Activated CD4-positive, alpha-beta T cell treated with anti-CD3 and anti-CD28 coated beads, Interleukin-2, amount 10 ng/mL, durations not matched to agents 7 days and 5 days (primary cell): ENCODE data around the gene OR4N2. TPM values are rescaled to one million over a fixed set of nuclear protein-coding genes. Genes with fewer than 3 reads are reported as not detected.
"Not testable (repeated sequence)": the region's sequence is repeated elsewhere in the genome, so short reads cannot be mapped to it uniquely, and the experiment has no call there.

Experiments used
- CTCF ChIA-PET: fragments of 350-600 bp; sonication (Branson Sonifier 250); formaldehyde crosslinking; loops from one replicate; lab custom pipeline; 2021; ENCODE audit warnings: antibody characterized with exemption; lab: Charles Lee
- POLR2A ChIA-PET: fragments of 350-600 bp; sonication (Branson Sonifier 250); formaldehyde crosslinking; loops from one replicate; lab custom pipeline; 2021; ENCODE audit warnings: antibody characterized with exemption; lab: Charles Lee
- DNase-seq: peaks from one replicate; pipeline ENCODE4 v3.0.0-alpha.2; 2020
- H3K27ac Mint-ChIP-seq: one replicate; pipeline ENCODE4 v1.8.0; 2021; ENCODE audit warnings: mild to moderate bottlenecking, moderate library complexity, mixed read lengths
- H3K27me3 Mint-ChIP-seq: one replicate; pipeline ENCODE4 v1.8.0; 2021; ENCODE audit warnings: mixed read lengths
- H3K36me3 Mint-ChIP-seq: one replicate; pipeline ENCODE4 v1.8.0; 2021; ENCODE audit warnings: low read depth, mixed read lengths
- H3K4me1 Mint-ChIP-seq: one replicate; pipeline ENCODE4 v1.8.0; 2021; ENCODE audit warnings: mixed read lengths
- H3K4me3 Mint-ChIP-seq: one replicate; pipeline ENCODE4 v1.8.0; 2021; ENCODE audit warnings: mild to moderate bottlenecking, moderate library complexity, mixed read lengths
- H3K9me3 Mint-ChIP-seq: one replicate; pipeline ENCODE4 v1.8.0; 2021; ENCODE audit warnings: mixed read lengths
- total RNA-seq, 2 experiments: library from RNA; stranded (reverse); gene quantifications; one replicate each; pipeline ENCODE4 v1.2.3, GENCODE V29; 2021

Gene OR4N2, protein sequence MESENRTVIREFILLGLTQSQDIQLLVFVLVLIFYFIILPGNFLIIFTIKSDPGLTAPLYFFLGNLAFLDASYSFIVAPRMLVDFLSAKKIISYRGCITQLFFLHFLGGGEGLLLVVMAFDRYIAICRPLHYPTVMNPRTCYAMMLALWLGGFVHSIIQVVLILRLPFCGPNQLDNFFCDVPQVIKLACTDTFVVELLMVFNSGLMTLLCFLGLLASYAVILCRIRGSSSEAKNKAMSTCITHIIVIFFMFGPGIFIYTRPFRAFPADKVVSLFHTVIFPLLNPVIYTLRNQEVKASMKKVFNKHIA
- not detected for total RNA-seq

DNA sequence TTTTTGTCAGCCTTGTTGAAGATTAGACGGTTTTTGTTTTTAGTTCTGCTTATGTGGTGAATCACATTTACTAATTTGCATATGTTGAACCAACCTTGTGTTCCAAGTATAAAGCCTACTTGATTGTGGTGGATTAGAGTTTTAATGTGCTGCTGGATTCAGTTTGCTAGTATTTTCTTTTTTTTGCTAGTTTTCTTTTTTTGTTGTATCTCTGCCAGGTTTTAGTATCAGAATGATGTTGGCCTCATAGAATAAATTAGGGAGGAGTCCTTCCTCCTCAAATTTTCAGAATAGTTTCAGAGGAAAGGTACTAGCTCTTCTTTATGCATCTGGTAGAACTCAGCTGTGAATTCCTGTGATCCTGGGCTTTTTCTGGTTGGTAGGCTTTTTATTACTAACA lies at the start of gene OR4N2:
Gene OR4N2 (plus strand): TSS at position 301 of the 400 bp plus-strand sequence. CDS start 23,679 bp downstream, outside the sequence.
- H3K4me1 Mint-ChIP-seq, CTCF ChIA-PET, H3K9me3 Mint-ChIP-seq, H3K4me3 Mint-ChIP-seq, H3K27ac Mint-ChIP-seq, H3K27me3 Mint-ChIP-seq, POLR2A ChIA-PET, H3K36me3 Mint-ChIP-seq, DNase-seq: not testable (repeated sequence)

GRCh38 chr14:19754172-19754571 lies 49.4 kb upstream of the OR4N2 start:
- DNase-seq: no peak
- no peaks in the 10 kb centered on the region for H3K9me3 Mint-ChIP-seq
- CTCF ChIA-PET: no interaction called here

DNA sequence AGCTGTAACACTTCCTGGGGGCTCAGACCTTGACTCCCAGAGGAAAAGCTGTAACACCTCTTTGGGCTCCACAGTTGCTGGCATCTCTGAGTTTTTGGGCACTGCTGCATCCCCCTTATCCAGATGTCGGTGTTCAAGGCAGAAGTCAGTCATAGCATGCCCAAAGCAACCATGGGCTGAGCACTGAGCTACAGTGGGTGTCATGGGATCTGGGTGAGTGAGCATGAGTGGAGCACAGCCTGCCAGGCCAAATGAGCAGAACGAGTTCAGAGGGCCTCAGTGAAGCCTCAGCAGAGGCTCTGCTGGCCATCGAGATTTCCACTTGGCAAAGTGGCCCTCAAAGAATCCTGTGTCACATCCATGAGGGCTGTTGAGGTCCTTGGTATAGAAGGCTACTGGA lies 32.1 kb upstream of the OR4N2 start:
- POLR2A ChIA-PET, DNase-seq: not testable (repeated sequence)

More at GRCh38 chr14:19754172-19754571, 49.4 kb upstream of the OR4N2 start:
- Mint-ChIP-seq H3K4me3 (no peak overlapping the region), H3K4me1 (no peaks in the 10 kb centered on the region), H3K27ac (no peak overlapping the region), H3K27me3 (peaks cover 2% of the 10 kb centered on the region), H3K36me3 (no peaks in the 10 kb centered on the region)
- POLR2A ChIA-PET: no interaction called here

GRCh38 chr14:19771895-19772430 lies 31.6 kb upstream of the OR4N2 start:
- no peaks in the 10 kb centered on the region for H3K27me3 Mint-ChIP-seq
- H3K9me3 Mint-ChIP-seq: peaks cover 4% of the 10 kb centered on the region
- no peaks in the 10 kb centered on the region for H3K4me1 Mint-ChIP-seq
- H3K36me3 Mint-ChIP-seq: no peaks in the 10 kb centered on the region
- POLR2A ChIA-PET: no interaction called here
- H3K27ac Mint-ChIP-seq: no peak overlapping the region
- CTCF ChIA-PET: no interaction called here
- DNase-seq: no peak
- no peak overlapping the region for H3K4me3 Mint-ChIP-seq

More for the DNA sequence above, 32.1 kb upstream of the OR4N2 start:
- H3K9me3 Mint-ChIP-seq, CTCF ChIA-PET, H3K4me1 Mint-ChIP-seq, H3K27me3 Mint-ChIP-seq, H3K27ac Mint-ChIP-seq, H3K36me3 Mint-ChIP-seq, H3K4me3 Mint-ChIP-seq: not testable (repeated sequence)

DNA sequence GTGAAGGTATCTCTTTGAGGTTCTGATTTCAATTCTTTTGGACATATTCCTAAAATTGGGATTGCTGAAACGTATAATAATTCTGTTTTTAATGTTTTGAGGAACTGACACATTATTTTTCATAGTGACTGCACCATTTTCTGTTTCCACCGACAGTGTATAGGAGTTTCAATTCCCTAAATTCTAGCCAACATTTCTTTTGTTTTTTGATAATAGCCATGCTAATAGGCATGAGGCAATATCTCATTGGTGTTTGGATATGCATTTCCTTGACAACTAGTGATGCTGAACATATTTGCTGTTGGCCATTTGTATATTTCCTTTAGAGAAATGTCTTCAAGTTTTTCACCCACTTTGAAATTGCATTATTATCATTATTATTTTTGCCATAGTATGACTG lies 31.1 kb upstream of the OR4N2 start:
- H3K4me3 Mint-ChIP-seq, H3K9me3 Mint-ChIP-seq, DNase-seq, H3K4me1 Mint-ChIP-seq, POLR2A ChIA-PET, CTCF ChIA-PET, H3K27me3 Mint-ChIP-seq, H3K27ac Mint-ChIP-seq, H3K36me3 Mint-ChIP-seq: not testable (repeated sequence)

- H3K9me3 Mint-ChIP-seq, POLR2A ChIA-PET, H3K36me3 Mint-ChIP-seq, DNase-seq, H3K27me3 Mint-ChIP-seq, CTCF ChIA-PET, H3K4me1 Mint-ChIP-seq, H3K4me3 Mint-ChIP-seq, H3K27ac Mint-ChIP-seq: not testable (repeated sequence)
Measured at GRCh38 chr14:19773204-19773603, 30.4 kb upstream of the OR4N2 start, which contains the start of gene OR4M1. TSS of gene OR4M1 (plus strand) at chr14:19773504. CDS start at chr14:19780323, 6,819 bp downstream.

DNA sequence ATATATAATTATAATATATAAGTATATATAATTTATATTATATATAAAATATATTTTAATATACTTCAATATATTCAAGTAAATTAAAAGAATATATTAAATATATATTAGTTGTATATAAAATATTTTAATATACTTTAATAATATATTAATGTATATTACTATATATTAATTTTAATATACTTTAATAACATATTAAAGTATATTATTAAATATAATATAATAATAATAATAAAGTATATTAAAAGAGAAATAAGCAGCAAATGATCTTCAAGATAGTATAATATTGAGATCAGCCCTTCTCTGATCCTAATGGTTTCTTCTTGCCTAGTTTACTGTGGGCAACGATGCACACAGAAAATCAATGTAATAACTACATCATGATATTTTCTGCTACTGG lies 28.0 kb upstream of the OR4N2 start:
- Mint-ChIP-seq H3K4me3 (no peak overlapping the region), H3K4me1 (no peaks in the 10 kb centered on the region), H3K27me3 (no peaks in the 10 kb centered on the region), H3K36me3 (no peaks in the 10 kb centered on the region), H3K9me3 (peaks cover 4% of the 10 kb centered on the region), H3K27ac (no peak overlapping the region)
- DNase-seq: no peak
- POLR2A ChIA-PET: no interaction called here
- CTCF ChIA-PET: no interaction called here

- POLR2A ChIA-PET, H3K27ac Mint-ChIP-seq, H3K9me3 Mint-ChIP-seq, CTCF ChIA-PET, H3K4me1 Mint-ChIP-seq, H3K36me3 Mint-ChIP-seq, DNase-seq, H3K27me3 Mint-ChIP-seq, H3K4me3 Mint-ChIP-seq: not testable (repeated sequence)
Measured at GRCh38 chr14:19785848-19786247, 17.7 kb upstream of the OR4N2 start.

GRCh38 chr14:19787318-19787717 lies 16.3 kb upstream of the OR4N2 start:
- POLR2A ChIA-PET, H3K9me3 Mint-ChIP-seq, H3K27ac Mint-ChIP-seq, H3K4me1 Mint-ChIP-seq, H3K27me3 Mint-ChIP-seq, H3K36me3 Mint-ChIP-seq, H3K4me3 Mint-ChIP-seq, DNase-seq: not testable (repeated sequence)
- CTCF ChIA-PET: interaction anchor here (0.7 kb wide), 1 partner anchor 1260 kb away, joined by 3 read pairs; no protein-coding TSS in a partner anchor

- H3K27me3 Mint-ChIP-seq, H3K4me3 Mint-ChIP-seq, H3K36me3 Mint-ChIP-seq, DNase-seq, POLR2A ChIA-PET, H3K4me1 Mint-ChIP-seq, CTCF ChIA-PET, H3K9me3 Mint-ChIP-seq, H3K27ac Mint-ChIP-seq: not testable (repeated sequence)
Measured at GRCh38 chr14:19788150-19788549, 15.4 kb upstream of the OR4N2 start.

DNA sequence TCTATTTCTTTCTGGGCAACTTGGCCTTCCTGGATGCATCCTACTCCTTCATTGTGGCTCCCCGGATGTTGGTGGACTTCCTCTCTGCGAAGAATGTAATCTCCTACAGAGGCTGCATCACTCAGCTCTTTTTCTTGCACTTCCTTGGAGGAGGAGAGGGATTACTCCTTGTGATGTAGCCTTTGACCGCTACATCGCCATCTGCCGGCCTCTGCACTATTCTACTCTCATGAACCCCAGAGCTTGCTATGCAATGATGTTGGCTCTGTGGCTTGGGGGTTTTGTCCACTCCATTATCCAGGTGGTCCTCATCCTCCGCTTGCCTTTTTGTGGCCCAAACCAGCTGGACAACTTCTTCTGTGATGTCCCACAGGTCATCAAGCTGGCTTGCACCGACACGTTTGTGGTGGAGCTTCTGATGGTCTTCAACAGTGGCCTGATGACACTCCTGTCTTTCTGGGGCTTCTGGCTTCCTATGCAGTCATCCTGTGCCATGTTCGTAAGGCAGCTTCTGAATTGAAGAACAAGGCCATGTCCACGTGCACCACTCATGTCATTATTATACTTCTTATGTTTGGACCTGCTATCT lies 7.0 kb upstream of the OR4N2 start:
- H3K9me3 Mint-ChIP-seq, POLR2A ChIA-PET, H3K36me3 Mint-ChIP-seq, CTCF ChIA-PET, H3K27me3 Mint-ChIP-seq, DNase-seq, H3K4me3 Mint-ChIP-seq, H3K27ac Mint-ChIP-seq, H3K4me1 Mint-ChIP-seq: not testable (repeated sequence)

DNA sequence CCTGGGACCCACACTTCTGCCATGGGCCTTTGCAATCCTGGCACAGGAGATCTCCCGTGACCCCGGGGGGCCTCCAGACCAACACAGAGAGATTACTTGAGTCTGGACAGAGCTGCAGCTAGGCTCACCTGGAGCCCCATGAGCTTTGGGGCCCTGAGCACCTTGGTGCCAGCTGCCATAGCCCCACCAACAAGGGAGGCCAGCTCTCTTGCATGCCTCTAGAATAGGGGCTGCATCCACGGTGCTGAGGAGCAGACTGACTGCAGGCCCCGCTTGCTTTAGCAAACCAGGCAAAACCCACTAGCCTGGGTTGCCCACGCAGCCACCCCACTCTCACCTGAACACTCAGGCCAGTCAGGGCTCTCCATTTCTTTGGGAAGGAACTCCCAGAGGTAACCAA lies 3.7 kb upstream of the OR4N2 start:
- ChIA-PET CTCF (no interaction called here), POLR2A (no interaction called here)
- no peak for DNase-seq
- Mint-ChIP-seq H3K9me3 (no peaks in the 10 kb centered on the region), H3K27ac (no peak overlapping the region), H3K27me3 (no peaks in the 10 kb centered on the region), H3K4me3 (no peak overlapping the region), H3K4me1 (no peaks in the 10 kb centered on the region), H3K36me3 (no peaks in the 10 kb centered on the region)

DNA sequence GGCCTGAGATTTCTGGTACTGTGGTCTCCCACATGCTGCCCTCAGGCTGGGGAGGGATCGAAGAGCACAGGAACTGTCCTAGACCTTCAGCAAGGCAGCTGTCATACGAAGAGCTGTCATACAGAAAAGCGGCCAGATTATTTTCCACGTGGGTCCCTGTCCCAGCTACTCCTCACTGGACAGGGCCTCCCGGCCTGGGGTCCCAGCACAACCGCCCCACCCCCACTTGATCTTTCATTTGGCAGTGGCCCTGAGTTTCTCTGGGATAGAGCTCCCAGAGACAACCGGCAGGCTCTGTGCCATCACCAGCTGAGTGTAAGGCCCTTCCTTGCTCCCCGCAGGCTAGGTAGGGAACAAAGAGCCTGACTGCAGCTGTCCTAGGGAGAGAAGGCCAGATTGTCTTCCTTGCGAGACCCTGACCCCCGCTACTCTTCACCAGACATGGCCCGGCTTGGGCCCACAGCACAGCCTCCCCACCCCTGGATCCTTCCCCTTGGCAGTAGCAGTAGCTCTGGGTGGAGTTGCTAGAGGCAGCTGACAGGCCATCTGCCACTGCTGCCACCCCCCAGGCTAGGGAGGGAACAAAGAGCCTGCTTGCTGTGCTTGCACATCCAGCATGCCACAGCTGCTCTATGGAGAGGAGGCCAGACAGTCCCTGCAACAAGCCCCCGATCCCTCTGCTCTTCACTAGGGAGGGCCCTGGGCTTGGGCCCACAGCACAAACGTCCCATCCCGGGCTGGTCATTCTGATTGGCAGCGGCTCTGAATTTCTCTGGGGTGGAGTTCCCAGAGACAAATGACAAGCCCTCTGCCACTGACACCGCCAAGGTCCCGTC lies 3.1 kb upstream of the OR4N2 start:
- no peak overlapping the region for H3K4me3 Mint-ChIP-seq
- ChIA-PET CTCF (no interaction called here), POLR2A (no interaction called here)
- no peak for DNase-seq
- H3K4me1 Mint-ChIP-seq: no peaks in the 10 kb centered on the region
- H3K27me3 Mint-ChIP-seq: no peaks in the 10 kb centered on the region
- no peak overlapping the region for H3K27ac Mint-ChIP-seq
- no peaks in the 10 kb centered on the region for H3K9me3 Mint-ChIP-seq
- H3K36me3 Mint-ChIP-seq: no peaks in the 10 kb centered on the region
